ENCODE results near the gene KRTAP5-5.

DNA sequence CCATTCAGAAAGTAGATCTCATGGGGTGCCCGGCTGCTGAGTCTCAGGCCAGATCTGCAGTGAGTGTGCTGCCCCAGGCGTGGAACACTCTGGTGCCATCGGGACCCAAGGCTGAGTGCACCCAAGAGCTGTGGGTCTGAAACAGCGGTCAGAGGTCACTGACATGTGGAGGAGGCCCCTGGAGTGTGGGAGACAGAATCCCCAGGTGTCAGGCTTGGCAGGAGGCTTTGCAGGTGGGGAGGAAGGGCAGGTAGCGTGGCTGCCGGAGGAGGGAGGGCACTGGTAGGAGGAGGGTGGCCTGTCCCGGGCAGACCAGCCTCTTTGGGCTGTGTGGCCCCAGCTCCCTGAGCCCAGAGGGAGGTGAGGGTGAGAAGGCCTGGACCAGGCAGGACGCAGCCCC is 35.7 kb downstream of the KRTAP5-5 start:
- TF ChIP-seq TAF1 (conservative IDR thresholded peaks at IDR 0.05) (no peak), CTCF (IDR thresholded peaks at IDR 0.05; ENCODE audit: low read depth, low read length, missing input control) (no peak), YY1 (IDR thresholded peaks at IDR 0.05) (no peak)
- TF ChIP-seq, protein P1, sequence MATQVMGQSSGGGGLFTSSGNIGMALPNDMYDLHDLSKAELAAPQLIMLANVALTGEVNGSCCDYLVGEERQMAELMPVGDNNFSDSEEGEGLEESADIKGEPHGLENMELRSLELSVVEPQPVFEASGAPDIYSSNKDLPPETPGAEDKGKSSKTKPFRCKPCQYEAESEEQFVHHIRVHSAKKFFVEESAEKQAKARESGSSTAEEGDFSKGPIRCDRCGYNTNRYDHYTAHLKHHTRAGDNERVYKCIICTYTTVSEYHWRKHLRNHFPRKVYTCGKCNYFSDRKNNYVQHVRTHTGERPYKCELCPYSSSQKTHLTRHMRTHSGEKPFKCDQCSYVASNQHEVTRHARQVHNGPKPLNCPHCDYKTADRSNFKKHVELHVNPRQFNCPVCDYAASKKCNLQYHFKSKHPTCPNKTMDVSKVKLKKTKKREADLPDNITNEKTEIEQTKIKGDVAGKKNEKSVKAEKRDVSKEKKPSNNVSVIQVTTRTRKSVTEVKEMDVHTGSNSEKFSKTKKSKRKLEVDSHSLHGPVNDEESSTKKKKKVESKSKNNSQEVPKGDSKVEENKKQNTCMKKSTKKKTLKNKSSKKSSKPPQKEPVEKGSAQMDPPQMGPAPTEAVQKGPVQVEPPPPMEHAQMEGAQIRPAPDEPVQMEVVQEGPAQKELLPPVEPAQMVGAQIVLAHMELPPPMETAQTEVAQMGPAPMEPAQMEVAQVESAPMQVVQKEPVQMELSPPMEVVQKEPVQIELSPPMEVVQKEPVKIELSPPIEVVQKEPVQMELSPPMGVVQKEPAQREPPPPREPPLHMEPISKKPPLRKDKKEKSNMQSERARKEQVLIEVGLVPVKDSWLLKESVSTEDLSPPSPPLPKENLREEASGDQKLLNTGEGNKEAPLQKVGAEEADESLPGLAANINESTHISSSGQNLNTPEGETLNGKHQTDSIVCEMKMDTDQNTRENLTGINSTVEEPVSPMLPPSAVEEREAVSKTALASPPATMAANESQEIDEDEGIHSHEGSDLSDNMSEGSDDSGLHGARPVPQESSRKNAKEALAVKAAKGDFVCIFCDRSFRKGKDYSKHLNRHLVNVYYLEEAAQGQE (IDR thresholded peaks at IDR 0.05) = no peak
- TF ChIP-seq, protein P2, sequence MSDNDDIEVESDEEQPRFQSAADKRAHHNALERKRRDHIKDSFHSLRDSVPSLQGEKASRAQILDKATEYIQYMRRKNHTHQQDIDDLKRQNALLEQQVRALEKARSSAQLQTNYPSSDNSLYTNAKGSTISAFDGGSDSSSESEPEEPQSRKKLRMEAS (IDR thresholded peaks at IDR 0.05) = no peak
